Midbrain (tissue), 1 donor: ENCODE data around the gene LCP1.
"Not testable (repeated sequence)": the region's sequence is repeated elsewhere in the genome, so short reads cannot be mapped to it uniquely, and the experiment has no call there.

Experiments
- DNase-seq: peaks from one replicate; lab custom pipeline; 2025; lab: John Stamatoyannopoulos, UW

Gene LCP1

DNA sequence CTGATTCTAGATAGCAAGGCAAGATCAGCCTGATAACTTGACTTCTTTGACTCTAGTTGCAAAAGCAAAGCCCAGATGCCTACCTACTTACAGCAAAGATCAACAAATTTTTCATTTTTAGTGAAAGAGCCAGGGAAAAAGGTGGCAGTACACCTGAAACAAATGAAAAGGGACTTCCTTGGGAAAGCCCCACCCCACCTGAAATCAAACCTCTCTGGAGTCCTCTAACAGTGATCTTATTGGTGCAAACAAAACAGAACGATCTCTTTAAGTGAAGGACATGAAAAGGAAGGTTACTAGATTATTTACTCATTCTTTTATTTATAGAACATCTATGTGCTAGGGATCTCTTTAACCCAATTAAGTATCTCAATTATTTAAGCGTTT is 507 bp upstream of the LCP1 start:
- DNase-seq: no peak

DNA sequence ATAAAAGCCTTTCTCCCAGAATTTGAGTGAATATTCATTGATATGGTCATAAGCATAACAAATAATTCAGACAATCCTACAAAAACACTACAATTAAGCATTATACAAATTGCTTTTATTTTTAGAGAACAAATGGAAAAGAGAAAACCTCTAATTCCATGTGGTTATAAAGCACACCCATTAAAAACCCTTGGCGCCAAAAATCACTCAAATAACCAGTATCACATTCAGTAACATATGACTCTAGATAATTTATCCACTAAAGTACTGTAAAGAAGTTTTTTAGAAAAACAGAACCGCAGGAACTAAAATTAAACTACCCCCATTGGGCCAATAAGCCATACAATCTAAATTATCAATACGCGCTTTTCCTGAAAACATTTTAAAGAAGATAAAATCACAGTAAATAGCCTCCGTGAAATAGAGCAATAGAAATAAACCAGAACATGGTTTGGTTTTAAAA is 569 bp downstream of the LCP1 start:
- DNase-seq: no peak

DNA sequence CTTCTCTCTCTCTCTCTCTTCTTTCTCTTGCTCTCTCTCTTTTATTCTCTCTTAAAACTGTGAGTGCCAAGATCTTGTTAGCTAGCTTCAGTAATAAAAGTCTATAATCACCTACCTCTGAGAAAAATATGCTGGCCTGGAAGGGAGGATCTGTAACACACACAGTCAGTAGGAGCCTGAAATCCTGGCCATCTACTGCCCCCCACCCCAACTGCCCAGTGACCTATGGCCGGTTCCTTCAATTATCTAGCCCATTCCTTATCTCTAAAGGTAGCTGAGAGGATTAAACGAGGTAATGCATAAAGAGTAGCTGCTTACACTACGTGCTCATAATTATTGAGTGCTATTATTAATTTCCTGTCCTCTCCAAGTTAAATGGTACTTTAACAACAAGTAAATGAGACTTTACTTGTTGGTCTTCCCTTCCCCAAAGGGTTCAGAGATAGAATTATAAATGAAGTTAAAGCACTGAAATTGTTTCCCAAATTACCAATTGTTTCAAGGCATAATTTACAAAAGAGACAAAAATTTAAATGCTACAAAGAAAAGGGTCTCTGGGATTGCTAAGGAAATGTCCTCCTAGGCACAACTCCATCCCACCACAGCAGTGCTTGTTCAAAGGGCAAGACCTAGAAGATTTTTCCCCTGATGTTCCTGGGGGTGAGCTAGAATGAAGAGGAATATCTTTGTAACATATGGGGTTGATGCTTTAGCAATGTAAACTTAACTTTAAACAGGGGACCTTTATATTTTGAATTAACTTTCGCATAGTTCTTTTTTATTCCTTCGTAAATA is 1.8 kb downstream of the LCP1 start:
- DNase-seq: no peak

DNA sequence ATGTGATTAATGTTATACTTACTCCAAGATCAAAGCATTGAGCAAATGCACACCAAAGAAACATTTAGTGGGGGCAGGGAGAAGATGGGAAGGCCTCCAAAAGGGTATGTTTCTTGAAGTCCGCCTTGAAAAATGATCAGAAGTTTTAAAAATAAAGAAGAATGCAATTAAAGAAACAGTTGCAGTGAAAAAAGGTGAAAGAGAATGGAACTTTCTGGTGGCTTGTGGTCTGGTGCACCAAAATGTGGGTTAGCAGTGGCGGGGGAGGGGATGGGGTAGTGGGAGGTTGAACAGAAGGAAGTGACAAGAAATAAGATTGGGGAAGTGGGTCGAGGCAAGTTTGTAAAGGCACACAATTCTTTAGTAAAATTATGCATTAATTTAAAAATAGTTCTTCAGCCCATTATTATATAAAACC is 2.5 kb downstream of the LCP1 start:
- peak; percentile 11 for DNase-seq

DNA sequence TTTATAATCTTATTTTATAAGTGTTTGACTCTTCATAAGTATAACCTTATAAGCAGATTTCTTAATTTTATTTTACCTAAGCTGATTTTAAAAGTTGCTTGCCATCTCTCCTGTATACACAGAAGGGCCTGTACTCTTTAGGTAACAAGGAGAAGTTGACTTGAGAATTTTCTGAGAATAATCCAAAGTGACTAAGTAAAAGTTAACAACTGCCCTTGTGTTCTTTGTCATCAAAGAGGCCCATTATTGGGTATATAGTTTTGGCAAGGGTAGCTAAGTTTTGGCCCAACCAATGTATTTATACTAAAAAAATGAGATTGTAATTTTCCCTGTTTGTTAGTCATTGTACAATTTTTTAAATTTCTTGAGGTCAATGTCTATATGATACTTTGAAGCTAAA is 3.2 kb downstream of the LCP1 start:
- DNase-seq: no peak

DNA sequence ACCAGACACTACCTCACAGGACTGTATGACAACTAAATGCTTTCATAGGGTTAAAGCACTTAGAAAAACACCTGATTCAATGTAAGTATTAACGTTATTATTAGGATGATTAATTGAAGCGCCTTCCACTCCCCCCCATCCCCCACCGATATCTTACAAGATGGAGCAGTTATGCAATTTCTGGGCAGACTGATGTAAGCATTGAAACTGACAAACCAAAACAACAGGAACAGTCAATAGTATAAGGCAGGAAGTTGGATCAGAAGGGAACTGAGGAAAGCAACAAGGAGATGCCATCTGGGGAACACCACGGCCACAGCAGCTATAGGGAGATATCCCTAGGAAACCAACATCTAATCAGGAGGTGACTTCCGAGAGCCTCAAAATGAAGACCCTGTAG is 3.8 kb downstream of the LCP1 start:
- no peak for DNase-seq

DNA sequence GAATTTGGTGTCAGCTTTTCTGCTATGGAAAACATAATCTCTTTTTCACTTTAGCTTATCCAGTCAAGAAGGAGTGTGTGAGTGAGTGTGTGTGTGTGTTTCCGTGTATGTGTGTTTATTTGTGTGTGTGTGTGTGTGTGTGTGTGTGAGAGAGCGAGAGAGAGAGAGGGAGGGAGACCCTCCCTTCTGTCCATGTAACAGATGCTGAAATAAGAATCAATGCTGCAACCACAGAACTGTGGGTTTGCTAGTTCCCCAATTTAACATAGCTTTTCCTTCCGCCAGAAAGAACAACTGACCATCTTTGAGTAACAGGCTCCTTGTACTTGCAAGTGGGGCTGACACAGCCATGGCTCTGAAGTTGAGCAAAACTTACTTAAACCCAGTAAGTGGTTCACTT is 5.2 kb downstream of the LCP1 start:
- DNase-seq: peak; percentile 25

DNA sequence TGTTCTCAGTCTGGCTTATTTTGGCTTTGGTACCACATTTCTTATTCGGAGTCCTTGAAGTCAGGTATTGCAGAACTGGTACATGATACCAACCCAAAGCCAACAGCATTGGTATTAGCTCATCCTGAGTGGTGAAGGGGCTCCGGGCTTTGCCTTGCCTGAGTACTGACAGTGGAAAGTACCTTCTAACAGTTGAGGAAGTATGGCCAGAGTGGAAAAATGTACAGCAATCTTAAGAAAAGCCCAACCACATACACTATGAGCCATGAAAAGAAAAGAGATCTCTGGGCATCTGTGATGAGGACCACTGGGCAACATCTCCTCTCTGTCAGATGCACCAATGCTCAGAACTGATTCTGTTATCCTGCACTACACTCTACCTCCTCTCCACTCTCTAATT is 8.3 kb downstream of the LCP1 start:
- DNase-seq: no peak

DNA sequence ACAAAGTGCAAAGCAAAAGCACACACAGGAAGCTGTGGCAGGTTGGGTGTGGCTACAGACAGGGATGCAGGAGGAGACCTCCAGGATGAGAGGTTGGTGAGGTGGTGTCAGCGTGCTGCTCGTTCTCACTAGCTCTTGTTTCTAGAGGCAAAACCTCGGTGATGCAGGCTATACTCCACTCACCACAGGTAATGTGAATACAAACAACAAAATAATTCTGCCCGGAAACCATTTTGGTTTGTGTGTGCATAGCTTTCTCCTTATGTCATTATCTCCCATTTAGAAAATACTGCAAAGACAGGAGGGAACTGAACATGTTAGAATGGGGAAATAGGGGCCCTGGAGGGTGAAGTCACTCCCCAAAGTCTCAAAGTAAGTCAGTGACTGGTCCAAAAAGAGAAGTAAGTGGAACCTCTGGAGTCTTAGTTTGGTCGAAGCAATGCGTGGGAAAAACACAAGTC is 9.4 kb downstream of the LCP1 start:
- peak; percentile 45 for DNase-seq

DNA sequence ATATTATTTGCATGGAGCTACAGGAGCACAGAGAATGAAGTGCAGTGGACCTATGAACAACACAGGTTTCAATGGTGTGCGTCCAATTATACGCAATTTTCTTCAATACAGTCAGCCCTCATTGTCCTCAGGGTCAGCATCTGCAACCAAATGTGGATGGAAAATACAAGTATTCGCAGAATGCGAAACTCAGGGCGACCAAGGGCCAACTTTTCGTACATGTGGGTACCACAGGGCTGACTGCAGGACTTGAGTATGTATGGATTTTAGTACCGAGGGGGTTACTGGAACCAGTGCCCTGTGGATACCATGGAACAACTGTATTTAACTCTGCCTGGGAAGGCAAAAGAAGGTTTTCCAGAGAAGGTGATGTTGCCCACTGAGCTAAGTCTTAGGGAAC is 10.2 kb downstream of the LCP1 start:
- no peak for DNase-seq

DNA sequence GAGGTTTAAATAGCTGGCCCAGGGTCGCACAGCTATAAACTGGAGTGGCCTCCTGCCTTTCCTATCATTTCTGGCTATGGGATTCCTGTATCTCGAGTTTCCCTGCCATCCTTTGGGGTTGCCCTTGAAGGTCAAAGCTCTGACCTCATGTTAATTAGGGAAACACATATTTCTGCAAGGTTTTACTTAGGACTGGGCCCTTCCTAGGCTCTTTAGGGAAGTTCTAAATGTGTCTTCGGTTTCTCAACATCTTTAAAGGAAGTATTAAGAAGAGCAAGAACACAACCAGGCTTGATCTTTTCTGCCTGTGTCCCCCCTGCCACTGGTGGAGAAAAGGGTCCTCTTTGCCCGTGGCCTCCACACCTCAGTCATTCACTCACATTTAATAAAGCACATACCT is 10.8 kb downstream of the LCP1 start:
- DNase-seq: no peak

DNA sequence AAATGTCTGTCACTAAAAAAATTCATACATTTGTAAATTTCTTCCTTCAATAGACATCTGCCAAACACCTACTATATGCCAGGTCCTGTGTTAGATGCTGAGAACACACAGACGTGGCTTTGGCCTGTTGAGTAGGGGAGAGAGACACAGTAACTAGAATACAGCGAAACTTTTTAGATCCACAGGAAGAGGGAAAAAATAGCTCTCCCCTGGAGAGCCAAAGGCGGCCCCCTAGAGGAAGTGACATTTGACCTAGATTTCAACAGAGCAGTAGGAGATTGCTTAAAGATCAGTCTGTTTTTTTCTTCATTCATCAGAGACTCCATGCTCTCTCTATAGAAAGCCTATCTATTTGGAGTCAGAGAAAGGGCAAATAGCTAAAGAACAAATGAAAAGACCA is 11.3 kb downstream of the LCP1 start:
- DNase-seq: no peak

DNA sequence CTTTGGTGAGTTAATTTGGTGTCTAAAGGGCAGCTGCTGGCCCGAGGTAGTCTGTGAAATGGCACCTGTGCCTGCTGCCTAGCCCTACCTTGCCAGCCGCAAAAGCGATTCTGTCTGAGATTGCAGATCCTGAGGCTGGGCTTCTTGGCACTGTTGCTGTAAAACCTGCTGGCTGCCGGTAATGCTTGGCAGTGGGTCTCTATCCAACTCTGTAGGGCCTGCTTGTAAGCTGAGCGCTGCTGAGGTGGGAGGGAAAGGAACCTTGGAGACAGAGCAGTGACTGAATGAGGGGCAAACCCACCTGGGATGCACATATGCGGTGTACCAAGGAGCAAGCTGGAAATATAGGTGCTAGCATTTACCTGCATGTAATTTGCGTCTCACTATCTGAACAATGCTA is 11.7 kb downstream of the LCP1 start:
- no peak for DNase-seq

DNA sequence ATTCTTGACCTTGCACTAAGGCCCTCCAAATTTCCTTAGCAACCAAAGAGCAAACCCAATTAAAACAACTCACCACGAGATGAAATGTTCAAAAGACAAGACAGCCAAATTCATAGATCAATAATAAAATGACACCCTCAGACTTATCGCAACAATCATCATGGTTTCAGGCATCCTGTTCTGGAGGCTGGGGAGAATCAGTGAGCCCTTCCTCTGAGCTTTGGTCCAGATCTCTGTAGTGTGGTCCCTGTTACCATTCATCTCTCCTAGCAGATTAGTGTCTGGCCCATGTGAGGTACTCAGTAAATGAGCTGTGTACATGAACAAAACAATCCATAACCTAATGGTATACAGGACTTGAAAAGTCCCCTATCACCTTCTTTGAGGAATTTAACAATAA is 12.2 kb downstream of the LCP1 start:
- no peak for DNase-seq

DNA sequence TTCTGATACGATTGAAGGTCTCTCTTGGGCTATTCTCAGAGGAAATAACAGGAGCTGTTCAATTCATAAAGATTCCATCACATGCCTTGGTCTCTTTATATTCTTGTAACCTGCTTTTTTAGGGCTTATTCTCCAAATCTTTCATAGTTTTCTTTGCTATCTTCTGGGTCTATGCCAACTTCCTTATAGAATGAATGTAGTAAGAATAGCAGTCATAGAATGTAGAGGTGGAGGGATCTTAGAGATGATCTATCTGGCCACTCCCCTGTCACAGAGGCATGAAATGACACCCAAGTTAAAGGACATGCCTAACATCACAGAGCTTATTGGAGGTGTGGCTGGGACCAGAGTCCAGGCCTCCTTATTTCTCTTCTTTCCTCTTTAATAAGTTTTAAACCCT is 13.2 kb downstream of the LCP1 start:
- no peak for DNase-seq

DNA sequence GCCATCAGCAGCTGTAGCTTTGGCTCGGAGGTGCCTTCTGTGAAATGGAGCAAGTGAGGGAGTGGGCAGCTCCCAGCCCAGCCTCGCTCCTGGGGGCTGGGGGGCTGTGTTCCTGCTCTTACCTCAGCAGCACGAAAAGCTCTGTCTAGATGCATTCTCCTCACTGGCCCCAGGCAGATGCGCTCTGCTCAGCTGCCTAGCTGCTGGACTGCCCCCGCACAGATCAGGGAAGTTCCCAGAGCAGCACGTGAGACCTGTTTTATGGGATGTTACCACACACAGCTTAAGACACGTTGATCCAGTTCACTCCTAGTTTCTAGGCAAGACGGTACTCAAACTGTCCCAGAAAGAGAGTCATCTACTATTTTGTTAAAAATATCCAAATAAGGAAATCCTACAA is 13.6 kb downstream of the LCP1 start:
- no peak for DNase-seq

DNA sequence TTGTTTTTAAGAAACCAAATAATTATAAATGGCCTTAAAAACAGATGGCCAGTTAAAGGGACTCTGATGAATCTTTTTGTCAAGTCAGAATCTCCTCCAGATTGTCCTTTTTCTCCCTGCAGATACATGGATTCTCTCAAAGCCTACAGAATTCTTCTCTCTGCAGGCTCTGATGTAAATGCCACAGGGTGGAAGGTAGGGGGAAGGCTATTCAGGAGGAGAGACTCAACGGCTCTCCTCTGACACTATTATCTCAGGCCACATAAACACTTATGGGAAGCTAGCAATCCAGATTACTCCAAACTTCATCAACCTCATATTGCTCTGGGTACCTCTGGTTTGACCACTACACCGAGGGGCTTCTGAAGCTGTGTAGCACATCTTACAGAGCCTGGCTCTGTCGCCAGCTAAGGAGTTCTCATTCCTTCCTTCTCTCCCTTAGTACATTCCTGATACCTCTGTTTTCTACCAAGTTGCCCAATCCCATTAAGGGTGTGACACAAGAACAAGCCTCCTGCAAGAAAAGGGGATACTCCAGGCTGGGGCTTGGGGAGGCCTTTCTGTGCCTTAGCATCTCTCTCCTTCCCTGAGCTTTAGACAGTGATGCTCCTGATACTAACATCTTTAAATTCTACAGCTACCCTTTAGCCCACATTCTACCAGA is 14.9 kb downstream of the LCP1 start:
- DNase-seq: no peak

DNA sequence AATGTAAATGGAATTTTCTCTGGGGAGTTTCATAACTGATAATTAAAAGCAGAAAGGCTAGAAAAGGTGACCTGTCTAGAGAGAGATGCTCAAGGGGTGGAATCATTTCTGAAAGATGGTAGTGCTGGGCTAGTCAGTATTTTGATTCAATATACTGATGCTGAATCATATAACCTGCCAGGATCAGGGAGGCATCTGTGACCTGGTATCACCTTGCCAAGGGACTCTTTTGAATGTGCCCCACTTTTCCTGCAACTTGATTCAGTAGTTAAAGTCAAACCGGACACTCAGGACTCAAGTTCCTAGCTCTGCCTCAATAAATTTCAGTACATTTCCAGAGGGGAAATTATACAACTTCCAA is 15.8 kb downstream of the LCP1 start:
- no peak for DNase-seq

DNA sequence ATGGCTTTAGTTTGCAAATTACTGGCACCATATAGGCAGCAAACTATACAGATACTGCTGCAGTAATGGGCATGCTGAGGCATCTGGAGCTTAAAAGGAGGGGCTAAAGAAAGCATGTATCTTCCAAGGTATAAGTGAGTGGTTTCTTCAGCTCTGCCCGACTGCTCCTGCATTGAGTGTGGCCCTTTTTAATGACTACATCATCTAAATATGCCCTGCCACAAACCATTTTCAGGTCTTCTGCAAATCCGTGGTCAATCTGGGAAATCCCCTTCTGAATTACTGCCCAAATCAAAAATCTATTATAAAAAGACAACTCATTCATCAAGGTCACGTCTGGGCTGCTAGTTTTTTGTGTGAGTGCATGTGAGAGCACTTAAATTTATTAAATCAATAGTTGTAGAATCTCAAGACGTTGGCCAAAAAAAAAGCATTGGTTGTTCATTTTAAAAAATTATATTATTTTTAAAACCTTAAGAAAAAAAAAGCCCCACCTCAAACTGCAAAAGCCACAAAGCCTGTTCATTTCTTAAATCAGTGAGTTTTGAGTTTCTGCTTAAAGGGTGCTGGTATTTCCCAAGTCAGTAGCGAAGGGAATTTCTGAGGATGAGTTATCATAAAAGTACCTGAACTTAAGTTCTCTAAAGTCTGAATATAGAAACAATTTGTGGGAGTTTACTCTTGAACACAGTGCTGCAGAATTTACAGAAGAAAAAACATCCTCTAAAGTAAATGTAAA is 16.3 kb downstream of the LCP1 start:
- no peak for DNase-seq

DNA sequence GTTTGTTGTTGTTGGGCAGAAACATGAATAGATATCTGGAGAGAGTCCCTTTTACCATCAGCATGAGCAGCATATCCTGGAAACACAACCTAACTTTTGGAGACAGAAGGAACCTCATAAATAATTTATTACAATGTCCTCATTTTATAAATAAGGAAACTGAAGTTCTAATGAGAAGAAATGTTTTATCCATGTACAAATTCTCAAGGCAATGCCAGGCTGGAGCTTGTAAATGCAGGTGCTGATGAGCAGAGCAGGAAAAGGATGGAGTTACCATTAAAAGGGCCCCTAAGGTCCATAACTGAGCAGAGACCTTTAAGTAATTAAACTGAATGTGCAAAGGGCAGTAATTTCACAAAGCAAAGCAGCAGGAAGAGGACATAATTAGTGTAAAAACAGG is 17.3 kb downstream of the LCP1 start:
- DNase-seq: no peak

DNA sequence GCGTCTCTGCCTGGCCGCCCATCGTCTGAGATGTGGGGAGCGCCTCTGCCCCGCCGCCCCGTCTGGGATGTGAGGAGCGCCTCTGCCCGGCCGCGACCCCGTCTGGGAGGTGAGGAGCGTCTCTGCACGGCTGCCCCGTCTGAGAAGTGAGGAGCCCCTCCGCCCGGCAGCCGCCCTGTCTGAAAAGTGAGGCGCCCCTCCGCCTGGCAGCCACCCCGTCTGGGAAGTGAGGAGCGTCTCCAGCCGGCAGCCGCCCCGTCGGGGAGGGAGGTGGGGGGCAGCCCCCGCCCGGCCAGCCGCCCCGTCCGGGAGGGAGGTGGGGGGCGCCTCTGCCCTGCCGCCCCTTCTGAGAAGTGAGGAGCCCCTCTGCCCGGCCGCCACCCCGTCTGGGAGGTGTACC is 19.2 kb downstream of the LCP1 start:
- not testable (repeated sequence) for DNase-seq

DNA sequence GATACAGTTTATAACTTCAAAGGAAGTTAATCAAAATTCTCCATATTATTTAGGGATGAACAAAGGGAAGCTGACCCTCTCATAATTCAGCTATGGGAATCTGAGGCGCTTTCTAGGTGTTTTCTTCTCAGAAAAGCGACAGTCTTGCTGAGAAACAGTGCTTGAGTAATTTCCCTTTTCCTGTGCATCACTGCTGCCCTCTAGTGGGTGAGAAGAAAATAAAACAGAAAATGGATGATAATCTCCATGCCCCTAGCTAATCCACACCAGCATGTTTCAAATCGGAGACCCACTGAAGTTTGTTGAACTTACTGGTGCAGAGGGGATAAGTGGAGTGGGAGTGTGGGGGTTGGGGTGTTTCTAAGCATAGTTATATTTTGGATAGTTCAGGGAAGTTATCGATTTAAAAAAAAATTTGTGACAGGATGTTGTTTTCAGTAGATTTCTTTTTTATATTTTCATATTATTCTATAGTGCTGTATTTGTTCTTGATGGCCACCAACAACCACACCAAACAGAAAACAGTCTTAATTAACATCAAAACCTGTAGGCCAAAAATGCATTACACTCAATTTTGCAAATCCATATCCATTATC is 21.4 kb downstream of the LCP1 start:
- peak; percentile 49 for DNase-seq

DNA sequence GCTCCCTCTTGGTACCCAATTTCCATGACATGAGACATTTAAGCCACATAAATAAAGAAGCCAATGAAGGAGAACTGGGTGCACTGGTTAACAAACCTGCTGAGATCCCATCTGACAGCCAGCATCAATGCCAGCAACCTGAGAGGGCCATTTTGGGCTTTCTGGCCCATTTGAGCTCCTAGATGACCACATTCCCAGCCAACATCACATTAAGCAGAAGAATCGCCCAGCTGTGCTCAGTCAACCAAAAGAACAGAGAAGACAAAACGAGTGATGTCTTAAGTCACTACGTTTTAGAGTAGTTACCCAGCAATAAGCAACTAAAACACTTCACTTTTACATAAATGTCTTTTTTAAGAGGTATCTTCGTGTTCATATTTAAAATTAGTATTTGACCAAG is 21.9 kb downstream of the LCP1 start:
- no peak for DNase-seq
